SU-DHL-6 (cell line): Measurements from ENCODE around the gene CSF1R.

Source experiments
- EZH2phosphoT487 ChIP-seq: fragments of 200-600 bp; sonication (generic), shearing (Covaris generic); conservative IDR thresholded peaks from 2 replicates; pipeline ENCODE4 v1.6.1; 2018; ENCODE audit warnings: mild to moderate bottlenecking, antibody characterized with exemption, low read length, moderate library complexity, mixed read lengths
- TF ChIP-seq, protein P1 (sequence below): fragments of 200-600 bp; sonication (generic); IDR thresholded peaks from one replicate; pipeline ENCODE4 v1.5.1; 2017; ENCODE audit warnings: antibody characterized with exemption, mild to moderate bottlenecking, low read length, moderate library complexity; ENCODE audit not compliant: insufficient read depth, poor library complexity, severe bottlenecking

DNA sequence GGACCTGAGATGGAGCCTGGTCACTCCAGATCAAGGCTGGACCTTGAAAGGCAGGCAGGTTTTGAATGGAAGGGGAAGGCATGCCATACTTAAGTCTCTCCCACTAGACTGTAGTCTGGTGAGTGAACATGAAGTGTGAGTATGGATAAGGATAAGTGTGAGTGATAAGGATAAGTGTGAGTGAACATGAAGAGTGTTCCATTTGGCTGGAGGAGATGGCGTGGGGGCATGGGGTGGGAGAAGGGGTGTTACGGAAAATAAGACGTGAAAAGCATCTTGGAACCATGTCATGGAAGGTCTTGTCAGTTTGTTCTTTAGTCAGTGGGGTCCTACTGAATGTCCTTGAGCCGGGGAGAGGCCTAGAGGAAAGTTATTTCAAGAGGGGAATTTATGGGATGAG is 53.0 kb downstream of the CSF1R start:
- TF ChIP-seq, protein P1, sequence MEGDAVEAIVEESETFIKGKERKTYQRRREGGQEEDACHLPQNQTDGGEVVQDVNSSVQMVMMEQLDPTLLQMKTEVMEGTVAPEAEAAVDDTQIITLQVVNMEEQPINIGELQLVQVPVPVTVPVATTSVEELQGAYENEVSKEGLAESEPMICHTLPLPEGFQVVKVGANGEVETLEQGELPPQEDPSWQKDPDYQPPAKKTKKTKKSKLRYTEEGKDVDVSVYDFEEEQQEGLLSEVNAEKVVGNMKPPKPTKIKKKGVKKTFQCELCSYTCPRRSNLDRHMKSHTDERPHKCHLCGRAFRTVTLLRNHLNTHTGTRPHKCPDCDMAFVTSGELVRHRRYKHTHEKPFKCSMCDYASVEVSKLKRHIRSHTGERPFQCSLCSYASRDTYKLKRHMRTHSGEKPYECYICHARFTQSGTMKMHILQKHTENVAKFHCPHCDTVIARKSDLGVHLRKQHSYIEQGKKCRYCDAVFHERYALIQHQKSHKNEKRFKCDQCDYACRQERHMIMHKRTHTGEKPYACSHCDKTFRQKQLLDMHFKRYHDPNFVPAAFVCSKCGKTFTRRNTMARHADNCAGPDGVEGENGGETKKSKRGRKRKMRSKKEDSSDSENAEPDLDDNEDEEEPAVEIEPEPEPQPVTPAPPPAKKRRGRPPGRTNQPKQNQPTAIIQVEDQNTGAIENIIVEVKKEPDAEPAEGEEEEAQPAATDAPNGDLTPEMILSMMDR, result no peak
- no peak for TF ChIP-seq EZH2phosphoT487
